Neural crest cell (in vitro differentiated cells): ENCODE measurements around the gene FOXD1. TPM values are rescaled to one million over a fixed set of nuclear protein-coding genes. Genes with fewer than 3 reads are reported as not detected.

ENCODE experiments used
- DNase-seq: peaks from one replicate; pipeline ENCODE4 v3.0.0; 2021; ENCODE audit warnings: low read depth, mixed read lengths, low spot score
- H3K27ac Mint-ChIP-seq: one replicate; pipeline ENCODE4 v1.8.0; 2021; ENCODE audit warnings: mild to moderate bottlenecking, mixed read lengths; ENCODE audit not compliant: unreplicated experiment
- H3K27me3 Mint-ChIP-seq: 2 replicates; pipeline ENCODE4 v1.8.0; 2021; ENCODE audit warnings: low read depth, mild to moderate bottlenecking, mixed read lengths
- H3K36me3 Mint-ChIP-seq: 2 replicates; pipeline ENCODE4 v1.8.0; 2021; ENCODE audit warnings: low read depth, mild to moderate bottlenecking, mixed read lengths
- H3K4me1 Mint-ChIP-seq: 2 replicates; pipeline ENCODE4 v1.8.0; 2021; ENCODE audit warnings: mixed read lengths
- H3K4me3 Mint-ChIP-seq: one replicate; pipeline ENCODE4 v1.8.0; 2021; ENCODE audit warnings: mild to moderate bottlenecking, mixed read lengths
- H3K9me3 Mint-ChIP-seq: 2 replicates; pipeline ENCODE4 v1.8.0; 2021; ENCODE audit warnings: mixed read lengths
- total RNA-seq: library from RNA; stranded (reverse); gene quantifications from 2 replicates; pipeline ENCODE4 v1.2.1, GENCODE V29; 2021
- TF ChIP-seq, protein P1 (sequence below): fragments of 200-600 bp; sonication (generic); conservative IDR thresholded peaks from 2 replicates; pipeline ENCODE4 v1.5.0; 2021; ENCODE audit warnings: antibody characterized with exemption, mild to moderate bottlenecking

Gene FOXD1
- total RNA-seq, 1 donor from 2014 or later = 0.28 TPM

DNA sequence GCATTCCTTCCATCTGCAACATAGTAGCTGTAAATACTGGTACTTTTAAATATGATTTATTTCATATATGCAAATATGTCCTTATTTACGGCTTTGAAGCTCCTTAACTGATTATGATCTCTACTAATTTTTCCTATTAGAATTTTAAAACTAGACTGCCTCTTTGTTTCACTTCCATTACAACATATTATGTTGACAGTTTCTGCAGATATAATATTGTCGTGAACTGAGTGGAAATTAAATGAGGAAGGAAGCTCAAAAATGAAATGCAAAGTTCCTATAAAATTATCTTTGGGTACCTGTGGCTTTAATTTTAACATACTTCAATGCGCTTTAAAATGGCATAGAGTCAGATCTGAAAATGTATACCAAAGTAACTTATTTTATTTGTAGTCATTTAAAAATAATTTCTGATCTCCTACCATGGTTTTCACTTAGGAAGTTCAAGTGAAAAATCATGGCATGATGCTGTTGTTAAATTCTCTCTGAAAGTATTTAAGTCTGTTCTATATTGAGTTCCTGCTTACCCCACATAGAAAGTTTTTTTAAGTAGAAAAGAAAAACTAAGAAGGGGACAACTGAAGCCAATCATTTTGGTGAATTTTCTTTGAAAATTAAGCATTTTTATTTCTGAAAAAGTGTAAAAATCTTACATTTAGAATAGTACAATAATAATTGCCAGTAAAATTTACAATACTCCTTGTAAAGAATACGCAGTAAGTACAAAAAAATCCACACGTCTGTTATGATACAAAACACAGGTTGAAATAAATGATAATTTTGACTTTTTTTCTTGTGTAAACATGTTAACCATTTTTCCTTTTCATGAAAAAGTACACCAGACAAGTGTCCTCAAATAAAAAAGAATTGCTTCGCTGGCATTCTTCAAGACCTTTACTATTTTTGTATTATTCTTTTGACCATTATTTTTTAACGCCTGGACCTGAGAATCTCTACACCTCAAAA lies 2.6 kb downstream of the FOXD1 start:
- H3K9me3 Mint-ChIP-seq = no peaks in the 10 kb centered on the region
- H3K27me3 Mint-ChIP-seq = peaks cover 92% of the 10 kb centered on the region
- no peak overlapping the region for H3K27ac Mint-ChIP-seq
- TF ChIP-seq, protein P1, sequence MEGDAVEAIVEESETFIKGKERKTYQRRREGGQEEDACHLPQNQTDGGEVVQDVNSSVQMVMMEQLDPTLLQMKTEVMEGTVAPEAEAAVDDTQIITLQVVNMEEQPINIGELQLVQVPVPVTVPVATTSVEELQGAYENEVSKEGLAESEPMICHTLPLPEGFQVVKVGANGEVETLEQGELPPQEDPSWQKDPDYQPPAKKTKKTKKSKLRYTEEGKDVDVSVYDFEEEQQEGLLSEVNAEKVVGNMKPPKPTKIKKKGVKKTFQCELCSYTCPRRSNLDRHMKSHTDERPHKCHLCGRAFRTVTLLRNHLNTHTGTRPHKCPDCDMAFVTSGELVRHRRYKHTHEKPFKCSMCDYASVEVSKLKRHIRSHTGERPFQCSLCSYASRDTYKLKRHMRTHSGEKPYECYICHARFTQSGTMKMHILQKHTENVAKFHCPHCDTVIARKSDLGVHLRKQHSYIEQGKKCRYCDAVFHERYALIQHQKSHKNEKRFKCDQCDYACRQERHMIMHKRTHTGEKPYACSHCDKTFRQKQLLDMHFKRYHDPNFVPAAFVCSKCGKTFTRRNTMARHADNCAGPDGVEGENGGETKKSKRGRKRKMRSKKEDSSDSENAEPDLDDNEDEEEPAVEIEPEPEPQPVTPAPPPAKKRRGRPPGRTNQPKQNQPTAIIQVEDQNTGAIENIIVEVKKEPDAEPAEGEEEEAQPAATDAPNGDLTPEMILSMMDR = no peak
- H3K36me3 Mint-ChIP-seq = peaks cover 3% of the 10 kb centered on the region
- H3K4me3 Mint-ChIP-seq = peak overlapping the region; percentile 84
- no peak for DNase-seq
- peaks cover 21% of the 10 kb centered on the region for H3K4me1 Mint-ChIP-seq

- peaks cover 91% of the 10 kb centered on the region for H3K27me3 Mint-ChIP-seq
- TF ChIP-seq, protein P1 = peak; percentile 13
- H3K4me1 Mint-ChIP-seq = peaks cover 16% of the 10 kb centered on the region
- peaks cover 3% of the 10 kb centered on the region for H3K36me3 Mint-ChIP-seq
- DNase-seq = no peak
- peak overlapping the region; percentile 20 for H3K4me3 Mint-ChIP-seq
- H3K27ac Mint-ChIP-seq = no peak overlapping the region
- no peaks in the 10 kb centered on the region for H3K9me3 Mint-ChIP-seq
Measured at GRCh38 chr5:73444499-73445438, 3.8 kb downstream of the FOXD1 start.

DNA sequence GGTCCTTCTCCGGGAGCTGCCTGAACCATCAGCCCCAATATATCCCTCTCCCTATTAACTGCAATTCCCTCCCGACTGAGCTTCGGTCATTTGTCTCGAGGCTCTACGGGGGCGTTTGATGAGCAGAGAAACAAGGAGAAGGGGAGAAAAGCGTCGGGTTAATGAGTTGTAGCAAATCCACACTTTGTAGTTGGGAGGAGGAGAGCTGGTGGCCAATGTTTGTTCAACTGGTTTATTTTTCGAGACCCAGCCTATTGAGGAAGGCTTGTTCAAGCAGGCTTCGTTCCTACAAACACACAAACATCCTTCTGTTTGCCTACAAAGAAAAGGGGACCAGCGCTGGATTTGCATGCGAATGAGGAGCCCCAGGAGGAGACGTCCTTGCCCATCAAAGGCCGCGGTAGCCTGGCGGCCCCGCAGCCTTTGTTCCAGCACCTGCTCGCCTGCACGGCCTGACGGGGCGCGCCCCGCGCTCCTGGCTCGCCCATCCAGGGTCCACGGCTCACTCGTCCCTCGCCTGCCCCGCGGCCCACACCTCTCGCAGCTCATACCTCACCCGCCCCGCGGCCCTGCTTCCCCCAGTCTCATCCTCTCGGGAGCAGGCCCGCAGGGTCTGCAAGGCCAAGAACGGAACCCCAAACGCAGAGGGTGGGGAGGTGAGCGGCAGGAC lies 4.6 kb downstream of the FOXD1 start:
- Mint-ChIP-seq H3K9me3 (no peaks in the 10 kb centered on the region), H3K27ac (no peak overlapping the region)
- peak; percentile 18 for DNase-seq

GRCh38 chr5:73442996-73443627 lies 5.5 kb downstream of the FOXD1 start:
- no peak for DNase-seq
- Mint-ChIP-seq H3K4me3 (peak overlapping the region; percentile 65), H3K36me3 (no peaks in the 10 kb centered on the region), H3K27ac (no peak overlapping the region), H3K27me3 (peaks cover 92% of the 10 kb centered on the region), H3K9me3 (no peaks in the 10 kb centered on the region), H3K4me1 (peaks cover 6% of the 10 kb centered on the region)
- TF ChIP-seq, protein P1 = no peak

More for the DNA sequence above, 4.6 kb downstream of the FOXD1 start:
- H3K36me3 Mint-ChIP-seq = peaks cover 3% of the 10 kb centered on the region
- TF ChIP-seq, protein P1 = no peak
- peaks cover 12% of the 10 kb centered on the region for H3K4me1 Mint-ChIP-seq
- H3K4me3 Mint-ChIP-seq = peak overlapping the region; percentile 48
- H3K27me3 Mint-ChIP-seq = peaks cover 91% of the 10 kb centered on the region
